Measurements from ENCODE around the gene NTM. TPM values are rescaled to one million over a fixed set of nuclear protein-coding genes. Genes with fewer than 3 reads are reported as not detected.
A peak's percentile ranks its signal among the peaks of the same experiment; 100 is the strongest.

NTM gene
- total RNA-seq, 4 donors from 2014 or later, result 3.6 to 11.8 (median 7.8) TPM

GRCh38 chr11:132238331-132238866, 868.0 kb downstream of the NTM start:
- Histone ChIP-seq H3K36me3 (no peaks in the 10 kb centered on the region), H3K4me1 (no peaks in the 10 kb centered on the region), H3K27me3 (no peaks in the 10 kb centered on the region), H3K9me3 (no peaks in the 10 kb centered on the region), H3K27ac (peak overlapping the region in 1 of 4 donors; percentile 48), H3K4me3 (no peak overlapping the region)
- no peak for ATAC-seq
- 61 to 66% methylated on average over 6 to 7 of the region's 7 CpGs for WGBS, 2 donors (ENCODE audit: low coverage in 1 of 2)
- TF ChIP-seq POLR2A (IDR thresholded peaks at IDR 0.05), result no peak
- TF ChIP-seq POLR2AphosphoS5 (IDR thresholded peaks at IDR 0.05), result no peak
- TF ChIP-seq, protein P1, sequence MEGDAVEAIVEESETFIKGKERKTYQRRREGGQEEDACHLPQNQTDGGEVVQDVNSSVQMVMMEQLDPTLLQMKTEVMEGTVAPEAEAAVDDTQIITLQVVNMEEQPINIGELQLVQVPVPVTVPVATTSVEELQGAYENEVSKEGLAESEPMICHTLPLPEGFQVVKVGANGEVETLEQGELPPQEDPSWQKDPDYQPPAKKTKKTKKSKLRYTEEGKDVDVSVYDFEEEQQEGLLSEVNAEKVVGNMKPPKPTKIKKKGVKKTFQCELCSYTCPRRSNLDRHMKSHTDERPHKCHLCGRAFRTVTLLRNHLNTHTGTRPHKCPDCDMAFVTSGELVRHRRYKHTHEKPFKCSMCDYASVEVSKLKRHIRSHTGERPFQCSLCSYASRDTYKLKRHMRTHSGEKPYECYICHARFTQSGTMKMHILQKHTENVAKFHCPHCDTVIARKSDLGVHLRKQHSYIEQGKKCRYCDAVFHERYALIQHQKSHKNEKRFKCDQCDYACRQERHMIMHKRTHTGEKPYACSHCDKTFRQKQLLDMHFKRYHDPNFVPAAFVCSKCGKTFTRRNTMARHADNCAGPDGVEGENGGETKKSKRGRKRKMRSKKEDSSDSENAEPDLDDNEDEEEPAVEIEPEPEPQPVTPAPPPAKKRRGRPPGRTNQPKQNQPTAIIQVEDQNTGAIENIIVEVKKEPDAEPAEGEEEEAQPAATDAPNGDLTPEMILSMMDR (IDR thresholded peaks at IDR 0.05), result no peak
- TF ChIP-seq EP300 (IDR thresholded peaks at IDR 0.05), result no peak

GRCh38 chr11:132240374-132240773, 870.0 kb downstream of the NTM start:
- whole genome bisulfite sequencing, 2 donors (ENCODE audit: low coverage in 1 of 2), result 86 to 89% methylated on average over 5 of the region's 5 CpGs
- ATAC-seq, result no peak
- H3K27me3 ChIP-seq, result no peaks in the 10 kb centered on the region

GRCh38 chr11:132242632-132243031, 872.2 kb downstream of the NTM start:
- no peaks in the 10 kb centered on the region for H3K9me3 ChIP-seq

More at GRCh38 chr11:132240374-132240773, 870.0 kb downstream of the NTM start:
- TF ChIP-seq POLR2A (IDR thresholded peaks at IDR 0.05), result no peak
- no peak for TF ChIP-seq POLR2AphosphoS5 (IDR thresholded peaks at IDR 0.05)
- TF ChIP-seq EP300 (IDR thresholded peaks at IDR 0.05), result no peak
- TF ChIP-seq, protein P1 (IDR thresholded peaks at IDR 0.05), result no peak
- Histone ChIP-seq H3K4me3 (no peak overlapping the region), H3K4me1 (no peaks in the 10 kb centered on the region), H3K36me3 (no peaks in the 10 kb centered on the region), H3K27ac (no peak overlapping the region), H3K9me3 (no peaks in the 10 kb centered on the region)

DNA sequence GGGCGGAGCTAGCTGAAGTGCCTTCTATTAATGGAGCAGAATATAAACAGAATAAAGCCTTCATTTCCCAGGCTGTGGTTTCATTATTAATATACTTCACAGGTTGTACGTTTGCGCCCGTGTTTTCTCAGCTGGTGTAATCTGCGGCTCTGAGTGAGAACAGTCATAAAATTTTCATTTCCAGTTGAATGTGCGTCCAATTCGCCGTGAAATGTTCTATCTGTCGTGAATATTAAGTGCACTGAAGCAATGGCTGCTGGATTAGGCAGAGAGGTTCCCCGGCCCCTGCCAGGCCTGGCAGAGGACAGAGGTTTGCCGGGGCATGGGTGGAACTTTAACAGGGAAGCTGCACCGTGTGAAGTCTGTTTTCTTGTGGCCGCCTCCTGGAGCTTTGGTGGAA, 874.4 kb downstream of the NTM start:
- H3K9me3 ChIP-seq, result peaks cover 0 to 4% (median 0%) of the 10 kb centered on the region in 3 donors
- H3K4me3 ChIP-seq, result no peak overlapping the region
- 60 to 67% methylated on average over 8 of the region's 13 CpGs for WGBS, 2 donors (ENCODE audit: low coverage in 1 of 2)
- H3K27ac ChIP-seq, result no peak overlapping the region
- TF ChIP-seq, protein P1 (IDR thresholded peaks at IDR 0.05), result no peak
- TF ChIP-seq POLR2A (IDR thresholded peaks at IDR 0.05) (no peak), EP300 (IDR thresholded peaks at IDR 0.05) (no peak), POLR2AphosphoS5 (IDR thresholded peaks at IDR 0.05) (no peak)
- H3K4me1 ChIP-seq, result no peaks in the 10 kb centered on the region
- H3K27me3 ChIP-seq, result no peaks in the 10 kb centered on the region
- no peaks in the 10 kb centered on the region for H3K36me3 ChIP-seq
- no peak for ATAC-seq

More at GRCh38 chr11:132242632-132243031, 872.2 kb downstream of the NTM start:
- WGBS, 2 donors (ENCODE audit: low coverage in 1 of 2), result 60 to 67% methylated on average over 1 to 5 of the region's 5 CpGs
- Histone ChIP-seq H3K36me3 (no peaks in the 10 kb centered on the region), H3K4me1 (no peaks in the 10 kb centered on the region), H3K4me3 (no peak overlapping the region), H3K27ac (no peak overlapping the region), H3K27me3 (no peaks in the 10 kb centered on the region)
- ATAC-seq, result no peak
- TF ChIP-seq, protein P1 (IDR thresholded peaks at IDR 0.05), result no peak
- TF ChIP-seq POLR2AphosphoS5 (IDR thresholded peaks at IDR 0.05), result no peak
- TF ChIP-seq POLR2A (IDR thresholded peaks at IDR 0.05), result no peak
